HL-60/S4 (cell line): ENCODE results near the gene CCDC57.

Experiments
- in situ Hi-C: fragments of 300-500 bp; cut with MboI; formaldehyde crosslinking; loops from 2 replicates; pipeline ENCODE4 v1.14.3; 2022; ENCODE audit warnings: low sequenced_read_pairs

CCDC57 gene

GRCh38 chr17:82098169-82098938 lies 114.3 kb downstream of the CCDC57 start, which contains the start of gene FASN:
Gene FASN (minus strand): TSS chr17:82098236. CDS start chr17:82096445, 1,791 bp downstream.
- in situ Hi-C loops, result no loop called here

GRCh38 chr17:82097919-82098168 lies 114.8 kb downstream of the CCDC57 start:
- in situ Hi-C loops, result no loop called here

DNA sequence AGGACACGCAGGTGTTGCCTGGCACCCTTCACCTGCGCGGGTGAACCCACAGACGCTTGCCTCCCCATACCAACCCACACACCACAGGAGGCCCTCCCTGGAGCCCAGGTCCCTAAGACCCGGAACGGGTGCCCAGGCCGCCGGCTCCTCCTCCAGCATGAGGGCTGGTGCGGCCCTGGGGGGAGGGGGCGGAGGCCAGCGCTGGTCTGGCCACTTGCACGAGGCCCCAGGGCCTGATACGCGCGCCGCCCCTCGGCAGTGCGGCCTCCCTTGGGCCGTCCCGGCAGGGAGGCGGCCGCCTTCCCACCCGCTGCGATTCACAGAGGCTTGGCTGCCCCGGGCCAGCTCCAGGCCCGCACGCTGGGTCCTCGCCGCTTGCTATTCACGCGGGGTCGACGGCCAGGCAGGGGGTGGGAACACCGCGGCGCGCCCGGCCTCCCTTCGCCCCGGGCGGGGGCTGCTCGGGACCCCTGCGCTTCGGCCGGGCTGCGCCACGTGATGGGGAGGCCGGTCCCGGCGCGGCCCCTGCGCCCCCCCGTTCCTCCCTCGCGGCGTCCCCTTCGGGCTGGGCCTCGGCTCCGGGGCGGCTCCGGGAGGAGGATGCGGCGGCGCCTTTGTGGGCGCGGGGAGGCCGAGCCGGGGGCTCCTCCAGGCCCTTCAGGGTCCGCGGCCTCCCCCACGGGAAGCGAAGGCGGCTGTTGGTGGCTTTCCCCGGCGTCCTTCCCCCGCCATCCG lies 115.3 kb downstream of the CCDC57 start:
- in situ Hi-C loops, result no loop called here

DNA sequence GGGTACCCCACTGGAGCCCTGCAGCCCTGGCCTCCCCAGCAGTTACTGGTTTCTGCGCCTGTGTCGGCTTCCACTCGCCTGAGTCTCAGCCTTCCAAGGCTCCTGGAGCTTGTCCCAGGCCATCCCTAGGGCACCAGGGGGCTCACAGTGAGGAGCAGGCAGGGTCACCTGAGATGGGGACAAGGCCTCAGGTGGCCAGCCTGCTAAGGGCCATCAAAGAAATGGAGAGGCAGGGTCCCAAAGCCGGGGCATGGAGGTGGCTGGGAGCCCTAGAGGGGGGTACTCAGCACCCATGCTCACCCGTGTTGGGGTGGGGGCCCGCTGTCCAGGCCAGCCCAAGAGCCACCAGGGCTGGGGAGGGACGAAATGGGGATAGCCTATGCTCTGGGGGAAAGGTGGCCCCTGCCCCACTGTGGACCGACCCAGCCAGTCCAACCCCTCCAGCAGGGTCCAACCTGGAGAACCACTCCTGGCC lies 115.9 kb downstream of the CCDC57 start:
- in situ Hi-C loops, result no loop called here

DNA sequence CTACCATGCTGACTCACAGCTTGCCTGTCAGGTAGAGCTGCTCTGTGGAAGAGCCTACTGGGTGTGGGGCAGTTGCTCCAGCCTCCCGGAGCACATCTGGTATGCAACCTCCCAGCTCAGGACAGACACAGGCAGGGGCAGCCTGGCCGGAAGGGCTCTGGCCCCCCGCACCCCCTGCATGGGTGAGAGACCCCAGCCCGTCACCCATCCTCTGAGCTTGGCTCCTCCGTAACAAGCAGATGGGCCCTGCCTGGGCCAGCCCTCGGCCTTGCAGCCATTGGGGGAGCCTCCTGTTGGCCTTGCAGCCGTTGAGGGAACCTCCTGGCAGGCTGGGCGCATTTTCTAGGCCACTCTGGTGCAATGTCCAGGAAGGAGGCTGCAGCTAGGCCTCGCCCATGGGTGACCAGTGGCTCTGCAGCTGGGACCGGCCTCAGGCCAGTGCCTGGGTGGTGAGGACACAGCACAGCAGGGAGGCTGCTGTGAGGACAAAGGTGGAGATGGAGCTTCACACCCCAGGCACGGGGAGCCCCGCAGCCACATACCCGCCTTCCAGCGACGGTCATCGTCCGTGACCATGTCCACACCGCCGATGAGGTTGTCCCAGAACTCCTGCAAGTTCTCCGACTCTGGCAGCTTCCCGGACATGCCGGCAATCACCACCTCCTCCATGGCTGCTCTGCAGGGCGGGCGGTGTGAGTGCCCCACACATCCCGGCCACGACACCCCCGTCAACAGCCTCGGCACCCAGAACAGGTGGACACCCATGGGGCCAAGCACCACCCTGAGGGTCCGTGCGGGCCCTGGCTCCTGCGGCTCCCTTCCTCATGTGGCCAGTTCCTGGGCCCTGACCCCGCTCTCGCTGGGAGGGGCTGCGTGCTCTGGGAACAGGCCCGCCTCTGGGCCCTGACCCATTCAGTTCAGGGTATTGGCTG lies 116.6 kb downstream of the CCDC57 start:
- in situ Hi-C loops, result no loop called here

DNA sequence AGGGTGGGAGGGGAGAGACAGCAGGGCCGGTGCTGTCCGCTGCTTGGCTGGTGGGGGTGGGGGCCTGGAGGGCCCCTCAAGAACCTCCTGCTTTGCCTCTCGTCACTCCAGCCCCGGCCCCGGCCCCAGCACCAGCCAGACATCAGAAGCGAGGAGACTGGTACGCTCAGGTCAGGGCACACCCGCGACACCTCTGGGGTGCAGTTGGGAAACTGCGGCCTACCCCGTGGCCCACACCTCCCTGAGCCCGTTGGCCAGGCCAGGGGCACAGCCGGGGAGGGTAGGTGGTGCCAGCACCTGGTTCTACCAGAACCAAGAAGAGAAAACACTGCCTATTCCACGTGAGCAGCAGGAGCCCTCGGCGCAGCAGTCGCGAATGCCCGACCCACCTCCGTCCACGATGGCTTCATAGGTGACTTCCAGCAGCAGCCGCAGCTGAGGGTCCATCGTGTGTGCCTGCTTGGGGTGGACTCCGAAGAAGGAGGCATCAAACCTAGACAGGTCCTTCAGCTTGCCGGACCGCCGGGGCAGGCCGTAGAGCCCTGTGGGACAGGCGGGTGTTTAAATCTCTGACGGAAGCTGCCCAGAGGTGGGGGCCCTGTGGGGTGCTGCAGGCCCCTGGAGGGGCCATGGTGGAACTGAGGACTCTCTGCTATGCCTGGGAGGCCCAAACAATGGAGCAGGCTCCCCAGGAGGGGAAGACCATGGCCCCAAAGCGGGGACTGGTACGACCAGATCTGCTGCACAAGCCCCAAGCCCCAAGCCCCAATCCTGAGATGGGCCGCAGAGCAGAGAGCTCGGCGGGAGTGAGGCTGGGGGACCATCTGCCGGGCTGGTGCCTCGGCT lies 117.5 kb downstream of the CCDC57 start:
- in situ Hi-C loops, result no loop called here

DNA sequence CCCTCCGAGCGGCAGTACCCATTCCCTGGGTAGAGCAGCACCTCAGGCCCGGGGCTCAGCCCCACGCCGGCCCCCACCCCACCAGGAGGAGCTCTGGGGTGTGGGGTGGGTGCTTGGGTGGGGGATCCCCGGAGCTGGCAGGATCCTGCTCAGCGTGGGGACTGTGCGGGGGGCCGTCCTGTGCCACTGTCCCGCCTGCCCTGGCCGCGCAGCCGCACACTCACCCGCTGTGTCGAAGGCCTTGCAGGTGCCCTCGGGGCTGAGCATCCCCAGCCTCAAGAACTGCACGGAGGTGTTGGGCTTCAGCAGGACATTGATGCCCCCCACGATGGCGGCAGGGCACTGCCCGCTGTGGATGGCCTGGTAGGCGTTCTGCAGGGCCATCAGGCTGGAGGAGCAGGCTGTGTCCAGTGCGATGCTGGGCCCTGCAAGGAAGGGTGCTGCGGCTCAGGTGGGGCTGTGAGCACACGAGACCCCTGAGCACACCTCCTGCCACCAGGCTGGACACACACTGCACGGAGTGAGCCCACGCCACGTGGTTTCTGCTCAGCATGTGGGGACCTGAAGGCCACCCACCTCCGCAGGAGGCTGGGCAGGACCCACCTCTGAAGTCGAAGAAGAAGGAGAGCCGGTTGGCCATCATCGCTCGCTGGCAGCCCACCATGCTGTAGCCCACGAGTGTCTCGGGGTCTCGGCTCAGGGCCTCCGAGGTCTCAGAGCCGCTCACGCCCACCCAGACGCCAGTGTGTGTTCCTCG lies 119.5 kb downstream of the CCDC57 start:
- in situ Hi-C loops, result no loop called here

DNA sequence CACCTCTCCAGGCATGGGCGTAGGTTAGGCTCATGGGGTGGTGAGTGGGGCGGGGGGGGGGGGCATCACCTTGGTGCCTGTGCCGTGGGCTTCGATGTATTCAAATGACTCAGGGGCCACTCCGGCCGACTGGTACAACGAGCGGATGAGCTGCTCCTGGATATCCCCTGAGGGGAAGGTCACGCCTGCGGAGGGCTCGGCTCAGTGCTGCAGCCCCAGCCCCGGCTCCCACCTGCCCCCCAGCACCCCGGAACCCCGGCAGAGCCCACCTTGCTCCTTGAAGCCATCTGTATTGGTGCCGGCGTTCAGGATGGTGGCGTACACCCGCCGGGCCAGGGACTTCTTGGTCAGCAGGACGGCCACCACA lies 120.0 kb downstream of the CCDC57 start:
- in situ Hi-C loops, result no loop called here

DNA sequence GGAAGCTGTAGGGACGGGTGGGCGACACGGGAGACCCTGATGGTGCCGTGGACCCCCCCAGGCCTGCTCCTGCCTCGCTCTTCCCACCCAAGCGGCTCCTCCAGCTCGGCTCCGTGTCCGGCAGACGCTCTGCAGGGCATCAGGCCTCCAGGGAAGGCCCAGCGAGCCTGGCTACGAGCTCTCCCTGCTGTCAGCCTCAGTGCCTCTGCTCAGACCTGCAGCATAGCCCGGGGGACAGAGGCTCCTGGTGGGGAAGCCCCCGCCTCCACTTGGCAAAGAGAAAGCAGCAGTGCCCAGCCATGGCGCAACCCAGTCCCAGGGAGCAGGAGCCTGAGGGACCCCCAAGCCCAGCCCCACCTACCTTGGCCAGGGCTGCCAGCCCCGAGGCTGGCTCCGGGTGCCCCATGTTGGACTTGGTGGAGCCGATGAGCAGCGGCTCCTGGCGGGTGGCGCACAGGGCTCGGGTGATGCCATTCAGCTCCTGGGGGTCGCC lies 120.5 kb downstream of the CCDC57 start:
- in situ Hi-C loops, result no loop called here

GRCh38 chr17:82091264-82092066 lies 121.2 kb downstream of the CCDC57 start:
- in situ Hi-C loops, result no loop called here

DNA sequence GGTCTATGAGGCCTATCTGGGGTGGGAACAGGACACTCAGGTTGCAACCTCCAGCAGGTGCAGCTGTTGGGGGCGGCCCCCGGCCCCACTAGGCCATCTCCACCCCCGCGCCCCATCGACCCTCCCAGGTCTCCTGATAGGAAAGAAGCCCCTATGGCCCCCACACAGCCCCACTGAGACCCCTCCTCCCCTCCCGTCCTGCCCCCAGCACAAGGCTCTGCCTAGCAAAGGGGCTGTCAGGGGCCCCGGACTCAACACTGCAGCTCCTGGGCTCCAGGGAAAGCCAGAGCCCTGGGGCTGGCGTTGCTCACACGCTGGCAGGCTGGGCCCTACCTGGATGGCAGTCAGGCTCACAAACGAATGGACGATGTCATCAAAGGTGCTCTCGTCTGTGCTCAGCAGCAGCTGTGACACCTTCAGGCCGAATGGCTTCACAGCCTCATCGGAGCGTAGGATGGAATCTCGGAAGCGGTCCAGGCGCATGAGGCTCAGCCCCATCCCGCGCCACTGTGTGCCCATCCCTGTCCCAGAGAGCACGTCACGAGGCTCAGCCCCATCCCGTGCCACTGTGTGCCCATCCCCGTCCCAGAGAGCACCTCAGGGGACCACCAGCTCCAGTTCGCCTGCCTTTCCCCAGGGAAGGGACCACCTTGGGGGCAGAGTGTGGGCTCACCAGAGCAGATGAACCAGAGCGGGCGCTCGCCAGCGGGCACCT lies 121.9 kb downstream of the CCDC57 start:
- in situ Hi-C loops, result no loop called here

DNA sequence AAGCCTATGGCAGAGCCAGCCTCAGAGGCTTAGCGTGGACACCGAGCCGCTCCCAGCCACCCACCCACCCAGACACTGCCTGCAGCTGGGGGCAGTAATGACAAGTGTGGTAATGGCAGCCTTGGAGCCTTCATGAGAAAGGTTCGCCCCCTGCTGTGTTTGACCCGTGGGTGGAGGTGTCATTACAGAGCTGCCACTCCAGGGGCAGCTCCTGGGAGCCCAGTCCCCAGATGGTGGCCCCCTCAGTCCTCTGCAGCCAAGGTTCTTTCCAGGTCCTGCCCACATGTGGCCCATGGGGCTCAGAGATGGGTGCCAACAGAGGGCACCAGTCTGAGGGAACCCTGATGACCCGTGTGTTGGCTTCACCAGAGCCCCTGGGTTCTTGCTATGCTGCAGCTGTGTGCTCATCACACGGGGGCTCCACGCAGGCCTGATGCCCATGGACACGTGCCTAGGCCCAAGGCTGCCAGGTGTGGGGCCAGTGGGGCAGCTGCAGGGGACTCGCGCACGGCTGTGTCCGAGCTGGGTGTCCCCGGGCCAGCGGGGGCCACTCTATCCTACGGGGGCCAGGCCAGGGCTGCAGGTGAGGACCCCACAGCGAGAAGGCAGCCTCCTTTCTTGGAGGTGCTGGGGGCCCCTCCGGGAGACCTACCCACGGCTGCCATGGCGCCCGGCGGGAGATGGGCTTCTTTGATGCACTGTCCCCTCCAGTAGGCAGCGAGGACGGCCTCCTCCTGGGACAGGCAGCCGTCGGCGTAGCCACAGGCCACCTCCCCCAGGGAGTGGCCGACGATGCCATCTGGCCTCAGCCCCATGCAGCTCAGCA lies 122.7 kb downstream of the CCDC57 start:
- in situ Hi-C loops, result no loop called here

- in situ Hi-C loops, result no loop called here
Measured at GRCh38 chr17:82088838-82089722, 123.6 kb downstream of the CCDC57 start.

DNA sequence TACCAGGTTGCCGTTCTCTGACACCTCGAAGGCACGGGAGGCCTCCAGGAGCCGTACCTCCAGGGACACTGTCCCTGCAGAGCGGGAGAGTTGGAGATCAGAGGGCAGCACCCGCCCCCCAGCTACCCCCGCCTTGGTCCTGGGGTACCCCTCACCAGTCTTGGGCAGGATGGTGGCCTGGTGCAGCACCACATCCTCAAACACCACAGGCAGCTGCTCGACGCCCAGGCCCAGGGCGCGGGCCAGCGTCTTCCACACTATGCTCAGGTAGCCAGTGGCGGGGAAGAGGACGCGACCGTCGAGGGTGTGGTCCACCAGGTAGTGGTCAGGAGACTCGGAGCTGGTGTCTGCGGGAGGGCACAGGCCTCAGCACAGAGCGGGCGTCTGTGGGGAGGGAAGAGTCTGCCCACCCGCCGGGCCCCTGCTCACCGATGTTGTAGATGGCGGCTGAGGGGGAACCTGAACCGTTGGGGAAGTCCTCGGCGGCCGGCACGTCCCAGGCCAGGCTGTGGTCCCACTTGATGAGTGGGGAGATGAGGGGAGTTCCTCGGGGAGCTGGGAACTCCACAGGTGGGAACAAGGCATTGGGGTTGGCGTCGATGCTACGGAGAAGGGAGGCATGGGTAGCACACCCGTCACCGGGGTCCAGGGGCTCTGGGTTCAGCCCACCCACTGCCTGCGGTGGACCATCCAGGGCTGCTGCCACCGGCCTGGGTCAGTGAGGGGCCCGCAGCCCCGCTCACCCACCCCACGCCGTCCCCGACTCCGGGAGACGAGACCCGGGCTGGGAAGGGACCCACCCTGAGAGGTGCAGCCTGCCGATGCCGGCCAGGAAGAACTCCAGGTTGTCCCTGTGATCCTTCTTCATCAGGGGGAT lies 124.4 kb downstream of the CCDC57 start:
- in situ Hi-C loops, result no loop called here
